ENCODE results near the gene MRPL24. TPM values are rescaled to one million over a fixed set of nuclear protein-coding genes. Genes with fewer than 3 reads are reported as not detected.
"Not testable (repeated sequence)": the region's sequence is repeated elsewhere in the genome, so short reads cannot be mapped to it uniquely, and the experiment has no call there.

The MRPL24 gene
- total RNA-seq (2014; rRNA removed; shearing (Covaris generic)) = 175 and 203 TPM in 2 replicates
- 125 and 176 TPM in 2 replicates for polyA plus RNA-seq (2014; cell fraction: nucleus; rRNA removed)

- DNase-seq (ENCODE audit: extremely low read depth, low read depth) = peak; percentile 100
Measured at GRCh38 chr1:156740741-156741480, at the start of gene MRPL24. MRPL24 (minus strand) TSS chr1:156741088; CDS start chr1:156738704, 2,384 bp downstream.

- DNase-seq (ENCODE audit: extremely low read depth, low read depth) = no peak
Measured at GRCh38 chr1:156789621-156790318, 48.9 kb upstream of the MRPL24 start.

- no peak for DNase-seq (ENCODE audit: extremely low read depth, low read depth)
Measured at GRCh38 chr1:156788136-156788535, 47.2 kb upstream of the MRPL24 start.

GRCh38 chr1:156786640-156787039, 45.8 kb upstream of the MRPL24 start:
- DNase-seq (ENCODE audit: extremely low read depth, low read depth) = no peak

DNA sequence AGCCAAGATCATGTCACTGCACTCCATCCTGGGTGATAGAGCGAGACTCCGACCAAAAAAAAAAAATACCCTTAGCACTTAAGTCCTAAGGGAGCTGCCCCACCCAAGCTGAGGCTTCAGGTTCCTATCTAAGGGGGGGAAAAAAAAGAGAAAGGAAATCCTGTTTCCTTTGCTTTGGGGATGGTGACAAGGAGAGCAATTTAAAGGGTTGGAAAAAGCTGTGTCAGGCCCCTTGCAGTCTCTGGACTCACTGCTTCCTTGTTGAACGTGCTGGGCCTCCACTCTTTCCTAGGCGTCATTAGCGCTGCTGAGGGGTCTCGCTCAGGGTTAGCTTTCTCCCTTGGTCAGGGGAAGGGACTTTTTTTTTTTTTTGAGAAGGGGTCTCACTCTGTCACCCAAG, 44.6 kb upstream of the MRPL24 start:
- no peak for DNase-seq (ENCODE audit: extremely low read depth, low read depth)

DNA sequence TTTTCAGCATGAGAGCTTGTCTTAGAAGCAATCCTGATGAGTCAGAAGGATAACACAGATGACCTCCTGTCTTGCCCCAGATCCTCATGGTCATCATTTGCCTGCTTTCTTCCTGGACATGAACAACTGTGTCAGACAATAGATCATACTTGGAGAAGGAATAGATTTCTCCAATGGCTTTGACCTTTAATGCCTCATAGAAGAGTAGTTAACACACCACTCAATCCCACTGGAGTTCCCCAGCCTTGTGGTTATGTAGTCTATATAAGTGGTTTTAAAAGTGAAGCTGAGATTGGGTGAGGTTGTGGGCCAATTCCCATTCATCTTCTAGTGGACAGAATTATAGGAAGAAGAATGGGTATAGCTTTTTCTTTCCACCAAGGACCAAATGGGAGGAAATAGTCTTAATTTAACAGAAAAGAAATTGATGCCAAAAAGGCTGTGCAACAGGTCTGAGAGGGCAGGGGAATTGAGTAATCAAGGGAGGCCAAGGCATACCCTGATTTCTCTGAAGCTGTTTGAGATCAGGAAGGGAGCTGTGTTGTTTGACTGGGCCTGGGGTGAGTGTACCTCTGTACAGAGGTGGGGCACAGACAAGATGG, 40.8 kb upstream of the MRPL24 start:
- DNase-seq (ENCODE audit: extremely low read depth, low read depth) = no peak

DNA sequence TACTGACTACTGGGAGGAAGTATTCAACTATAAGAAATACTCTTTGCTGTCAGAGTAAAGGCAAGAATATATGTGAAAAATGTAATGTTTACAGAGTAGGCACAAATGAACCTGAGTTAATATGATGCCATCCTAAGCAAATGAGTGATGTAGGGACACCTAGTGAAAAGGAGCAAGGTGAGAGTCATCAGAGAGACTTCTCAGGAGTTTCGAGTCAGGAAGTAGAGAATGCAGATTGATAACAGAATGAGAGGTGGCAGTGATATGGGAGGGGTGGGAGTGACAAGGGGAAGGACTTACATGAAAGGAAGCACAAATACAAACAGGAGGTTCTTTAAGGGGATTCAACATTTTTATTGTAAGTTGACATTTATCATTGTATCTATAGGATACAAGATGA, 36.7 kb upstream of the MRPL24 start:
- DNase-seq (ENCODE audit: extremely low read depth, low read depth) = no peak

DNA sequence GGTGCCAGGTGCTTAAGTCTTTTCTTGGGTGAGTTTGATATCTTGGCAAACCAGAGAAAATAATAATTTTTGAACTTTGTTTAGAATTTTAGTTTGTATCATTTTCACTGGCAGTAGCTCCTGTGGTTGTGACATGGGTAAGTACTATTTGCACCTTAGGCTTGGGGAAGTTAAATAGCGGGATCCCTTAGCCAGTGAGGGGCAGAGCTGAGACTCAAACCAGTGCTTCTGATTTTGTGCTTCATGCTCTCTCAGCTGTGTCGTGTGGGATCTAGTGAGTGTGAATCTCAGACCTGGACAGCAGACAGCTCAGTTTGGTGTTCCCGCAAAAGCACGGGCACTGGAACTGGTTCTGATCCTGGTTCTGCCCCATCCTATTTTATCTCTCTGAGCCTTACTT, 36.1 kb upstream of the MRPL24 start:
- no peak for DNase-seq (ENCODE audit: extremely low read depth, low read depth)

- no peak for DNase-seq (ENCODE audit: extremely low read depth, low read depth)
Measured at GRCh38 chr1:156775799-156776198, 34.9 kb upstream of the MRPL24 start.

DNA sequence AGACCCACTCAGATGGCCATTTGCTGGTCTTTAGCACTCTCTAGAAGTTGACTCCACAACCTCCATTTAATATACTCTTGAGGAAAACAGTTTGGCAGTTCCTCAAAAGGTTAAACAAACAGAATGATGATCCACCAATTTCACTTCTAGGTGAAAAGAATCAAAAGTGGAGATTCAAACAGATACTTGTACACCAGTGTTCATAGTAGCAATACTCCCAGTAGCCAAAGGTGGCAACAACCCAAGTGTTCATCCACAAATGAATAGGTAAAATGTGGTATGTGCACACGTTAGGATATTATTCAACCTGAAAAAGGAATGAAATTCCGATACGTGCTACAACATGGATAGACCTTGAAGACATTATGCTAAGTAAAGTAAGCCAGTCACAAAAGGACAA, 32.7 kb upstream of the MRPL24 start:
- DNase-seq (ENCODE audit: extremely low read depth, low read depth) = no peak

GRCh38 chr1:156772728-156773497, 32.0 kb upstream of the MRPL24 start:
- DNase-seq (ENCODE audit: extremely low read depth, low read depth) = no peak

- DNase-seq (ENCODE audit: extremely low read depth, low read depth) = no peak
Measured at GRCh38 chr1:156772222-156772621, 31.3 kb upstream of the MRPL24 start.

DNA sequence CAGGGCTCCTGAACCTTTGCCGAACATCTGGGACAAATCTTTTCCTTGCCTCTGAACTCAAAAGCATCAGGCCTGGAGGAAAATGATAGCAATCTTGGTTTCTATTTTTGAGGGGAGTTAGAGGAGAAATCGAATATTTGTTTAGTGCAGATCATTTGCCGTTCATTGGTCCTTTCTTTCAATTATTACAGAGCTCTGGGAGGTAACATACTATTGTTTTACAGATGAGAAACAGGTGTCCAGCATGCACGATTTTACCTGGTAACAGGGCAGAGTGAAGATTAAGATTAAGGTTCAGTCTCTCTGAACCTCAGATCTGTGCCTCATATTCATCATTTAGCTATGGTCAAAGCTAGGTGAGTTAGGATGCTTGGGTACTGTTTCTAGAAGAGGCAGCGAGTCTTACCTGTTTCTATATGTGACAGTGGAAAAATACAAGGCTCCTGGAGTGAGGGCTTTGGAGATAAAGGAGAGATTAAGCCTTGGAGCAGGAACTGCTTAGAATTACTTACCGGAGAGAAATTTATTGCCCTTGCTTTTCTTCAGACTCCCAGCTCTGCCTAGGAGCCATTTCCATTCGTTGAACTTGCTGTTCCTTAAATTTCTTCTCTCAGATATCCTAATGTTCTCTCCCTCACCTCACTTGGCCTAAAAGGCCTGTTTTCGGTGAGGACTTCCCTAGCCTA, 27.9 kb upstream of the MRPL24 start:
- no peak for DNase-seq (ENCODE audit: extremely low read depth, low read depth)

GRCh38 chr1:156767879-156768604, 27.2 kb upstream of the MRPL24 start:
- no peak for DNase-seq (ENCODE audit: extremely low read depth, low read depth)

GRCh38 chr1:156767101-156767878, 26.4 kb upstream of the MRPL24 start, which contains the start of gene PRCC:
PRCC (plus strand) TSS chr1:156767535; CDS start chr1:156767772, 237 bp downstream.
- DNase-seq (ENCODE audit: extremely low read depth, low read depth) = peak; percentile 100

- DNase-seq (ENCODE audit: extremely low read depth, low read depth) = no peak
Measured at GRCh38 chr1:156766298-156767100, 25.6 kb upstream of the MRPL24 start.

DNA sequence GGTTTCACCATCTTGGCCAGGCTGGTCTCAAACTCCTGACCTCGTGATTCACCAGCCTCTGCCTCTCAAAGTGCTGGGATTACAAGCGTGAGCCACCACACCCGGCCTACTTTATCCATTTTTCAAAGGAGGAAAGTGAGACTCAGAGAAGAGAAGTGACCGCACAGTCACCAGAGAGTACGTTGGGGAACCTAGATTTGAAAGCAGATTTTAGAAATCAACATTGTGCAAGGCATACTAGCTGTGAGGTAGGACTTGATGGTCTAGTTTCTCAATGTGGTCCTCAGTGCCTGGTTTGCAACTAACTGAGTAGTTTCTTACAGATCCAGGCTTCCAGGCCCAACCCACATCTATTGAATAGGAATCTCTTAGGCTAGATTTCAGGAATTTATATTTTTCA, 24.8 kb upstream of the MRPL24 start:
- no peak for DNase-seq (ENCODE audit: extremely low read depth, low read depth)

DNA sequence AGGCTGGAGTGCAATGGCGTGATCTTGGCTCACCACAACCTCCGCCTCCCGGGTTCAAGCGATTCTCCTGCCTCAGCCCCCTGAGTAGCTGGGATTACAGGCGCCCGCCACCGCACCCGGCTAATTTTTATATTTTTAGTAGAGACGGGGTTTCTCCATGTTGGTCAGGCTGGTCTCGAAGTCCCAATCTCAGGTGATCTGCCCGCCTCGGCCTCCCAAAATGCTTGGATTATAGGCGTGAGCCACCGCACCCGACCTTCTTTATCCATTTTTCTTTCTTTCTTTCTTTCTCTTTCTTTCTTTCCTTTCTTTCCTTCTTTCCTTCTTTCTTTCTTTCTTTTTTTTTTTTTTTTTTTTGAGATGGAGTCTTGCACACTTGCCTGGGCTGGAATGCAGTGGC, 24.2 kb upstream of the MRPL24 start:
- not testable (repeated sequence) for DNase-seq (ENCODE audit: extremely low read depth, low read depth)
